ENCODE results near the gene FBF1.

FBF1 gene

DNA sequence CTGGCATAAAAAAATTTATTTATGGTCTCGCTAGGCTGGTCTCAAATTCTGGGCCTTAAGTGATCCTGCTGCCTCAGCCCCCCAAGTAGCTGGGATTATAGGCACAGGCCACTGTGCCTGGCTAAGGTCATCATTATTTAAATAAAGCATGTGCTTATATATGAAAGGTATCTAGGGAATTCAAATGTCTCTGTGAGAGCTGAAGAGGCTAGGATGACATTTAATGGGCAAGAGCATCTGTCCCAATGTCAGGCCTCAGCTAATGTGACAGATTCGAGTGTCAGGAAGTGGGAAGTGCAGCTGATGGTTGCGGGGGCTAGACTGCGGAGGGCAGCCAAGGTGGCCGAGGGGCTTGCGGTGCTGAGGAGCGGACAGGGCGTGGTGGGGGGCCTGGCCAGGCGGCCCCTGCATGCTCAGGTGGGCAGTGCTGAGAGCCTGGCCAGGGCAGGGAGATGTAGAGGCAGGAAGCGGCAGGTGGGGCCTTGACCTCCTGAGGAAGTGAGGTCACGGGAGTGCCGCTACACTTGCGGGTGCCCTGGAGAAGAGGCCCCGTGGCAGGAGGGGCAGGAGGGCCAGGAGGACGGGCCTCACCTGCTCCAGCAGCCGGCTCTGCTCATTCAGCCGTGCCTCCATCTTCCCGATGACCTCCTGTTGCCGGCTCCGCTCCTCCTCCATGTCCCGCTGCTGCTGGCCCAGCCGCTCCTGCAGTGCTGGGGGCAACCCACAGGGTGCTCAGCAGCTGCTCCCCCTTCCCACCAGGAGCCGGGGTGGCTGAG is 23.5 kb downstream of the FBF1 start:
- no peak for DNase-seq (ENCODE audit: low read depth)

DNA sequence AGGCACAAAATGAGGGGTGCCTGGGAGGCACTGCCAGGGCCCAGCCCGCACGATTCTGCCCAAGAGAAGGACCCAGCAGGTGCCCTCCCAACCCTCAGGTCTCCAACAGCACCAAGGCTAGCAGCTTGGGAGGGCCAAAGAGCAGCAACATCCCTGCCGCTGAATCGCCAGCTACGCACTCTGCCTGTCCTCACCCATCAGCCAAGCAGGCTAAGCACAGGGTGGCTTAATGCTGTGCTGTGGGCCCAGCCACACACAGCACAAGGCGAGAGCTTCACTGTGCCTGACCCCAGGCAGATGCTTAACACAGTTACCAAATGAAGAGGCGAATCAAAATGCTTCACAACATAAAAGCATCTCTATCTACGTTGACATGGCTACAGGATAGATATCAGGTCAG is 25.6 kb downstream of the FBF1 start:
- no peak for DNase-seq (ENCODE audit: low read depth)

DNA sequence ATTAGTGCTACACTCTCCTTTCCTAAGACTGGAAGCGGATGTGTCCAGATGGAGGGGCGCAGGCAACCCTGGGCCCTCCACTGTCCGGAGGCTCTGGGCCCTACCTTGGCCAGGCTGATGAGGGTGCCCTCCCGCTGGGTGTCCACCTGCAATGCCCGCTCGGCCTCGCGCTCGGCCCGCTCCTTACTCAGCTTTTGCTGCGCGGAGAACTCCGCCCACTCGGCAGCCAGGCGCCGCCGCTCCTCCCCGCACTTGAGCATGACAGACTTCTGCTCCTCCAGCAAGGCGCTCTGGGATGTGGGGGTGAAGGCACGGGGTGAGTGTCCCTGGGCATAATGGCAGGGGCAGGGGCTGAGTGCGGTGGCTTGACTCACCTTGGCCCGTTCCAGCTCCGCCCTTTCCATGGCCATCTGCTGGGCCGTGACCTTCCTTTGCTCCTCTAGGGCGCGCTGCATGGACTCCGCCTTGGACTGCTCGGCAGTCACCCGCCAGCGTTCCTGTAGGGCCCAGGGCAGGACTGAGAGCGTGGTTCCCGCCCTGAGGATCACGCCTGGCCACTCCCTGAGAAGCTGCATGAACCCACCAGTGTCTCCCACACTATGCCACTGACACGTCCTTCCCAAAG is 26.1 kb downstream of the FBF1 start:
- DNase-seq (ENCODE audit: low read depth), result no peak

DNA sequence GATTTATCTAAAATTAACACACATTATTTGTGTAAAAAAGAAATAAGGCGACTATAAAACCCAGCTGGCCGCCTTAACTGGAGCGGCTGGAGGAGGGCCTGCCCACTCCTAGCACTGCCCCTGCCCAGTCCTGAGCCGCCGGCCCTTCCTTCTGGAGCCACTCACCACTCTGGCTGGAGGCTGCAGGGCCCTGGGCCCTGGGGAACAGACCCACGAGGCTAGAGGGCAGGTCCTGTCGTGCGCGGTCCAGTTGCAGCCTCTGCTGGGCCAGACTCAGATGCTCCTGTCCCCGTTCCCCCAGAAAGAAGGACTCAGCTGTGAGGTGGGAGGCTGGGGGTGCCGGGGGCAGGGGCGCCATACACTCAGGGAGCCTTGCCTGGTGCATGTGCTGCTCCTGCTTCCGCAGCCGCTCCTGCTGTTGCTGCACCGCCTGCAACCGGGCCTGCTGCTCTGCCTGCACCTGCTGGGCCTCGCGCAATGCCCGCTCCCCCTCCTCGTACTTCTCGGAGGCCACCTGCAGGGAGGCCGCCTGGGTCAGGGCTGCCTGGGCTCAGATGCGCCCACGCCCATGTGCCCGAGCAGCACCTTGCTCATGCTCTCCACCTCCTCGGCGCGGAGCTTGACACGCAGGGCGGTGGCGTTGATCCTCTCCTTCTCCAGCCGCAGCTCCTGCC is 27.2 kb downstream of the FBF1 start:
- no peak for DNase-seq (ENCODE audit: low read depth)

DNA sequence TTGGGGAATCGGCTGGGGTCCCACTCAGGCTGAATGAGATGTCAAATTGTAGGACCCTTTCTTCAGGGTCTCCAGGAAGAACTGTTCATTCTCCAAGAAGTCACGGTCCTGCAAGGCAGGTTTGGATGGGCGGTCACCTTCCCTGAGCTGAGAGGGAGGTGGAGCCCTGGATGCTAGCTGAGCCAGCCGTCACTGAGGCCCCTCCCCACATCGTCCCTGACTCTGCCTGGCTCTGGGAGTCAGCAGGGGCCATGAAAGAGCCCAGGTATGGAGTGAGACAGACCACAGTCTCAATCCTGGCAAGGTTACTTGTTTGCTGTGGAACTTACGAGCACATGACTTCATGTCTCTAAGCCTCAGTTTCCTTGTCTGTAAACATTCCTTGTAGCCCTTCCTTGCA is 30.1 kb downstream of the FBF1 start:
- no peak for DNase-seq (ENCODE audit: low read depth)

DNA sequence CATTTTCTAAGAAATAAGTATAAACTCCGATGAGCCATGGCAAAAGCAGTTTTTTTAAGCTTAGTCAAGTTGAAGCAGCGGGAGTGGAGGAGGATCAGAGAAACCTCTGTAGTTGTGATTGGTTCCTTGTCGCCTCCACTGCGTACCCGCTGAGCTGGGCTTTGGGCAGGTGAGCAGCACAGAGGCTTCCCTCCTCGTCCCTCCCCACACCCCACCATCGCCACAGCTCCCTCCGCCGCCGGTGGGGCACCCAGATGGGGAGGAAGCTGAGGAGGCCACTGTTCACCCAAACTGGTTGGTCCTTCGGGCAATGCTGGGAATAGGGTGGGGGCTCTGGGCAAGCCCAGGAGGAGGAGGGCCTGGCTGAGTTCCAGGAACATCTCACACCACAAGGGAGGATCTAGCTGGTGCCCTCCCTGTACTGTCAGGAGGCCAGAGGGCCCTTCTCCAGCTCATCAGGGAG is 31.0 kb downstream of the FBF1 start:
- no peak for DNase-seq (ENCODE audit: low read depth)

DNA sequence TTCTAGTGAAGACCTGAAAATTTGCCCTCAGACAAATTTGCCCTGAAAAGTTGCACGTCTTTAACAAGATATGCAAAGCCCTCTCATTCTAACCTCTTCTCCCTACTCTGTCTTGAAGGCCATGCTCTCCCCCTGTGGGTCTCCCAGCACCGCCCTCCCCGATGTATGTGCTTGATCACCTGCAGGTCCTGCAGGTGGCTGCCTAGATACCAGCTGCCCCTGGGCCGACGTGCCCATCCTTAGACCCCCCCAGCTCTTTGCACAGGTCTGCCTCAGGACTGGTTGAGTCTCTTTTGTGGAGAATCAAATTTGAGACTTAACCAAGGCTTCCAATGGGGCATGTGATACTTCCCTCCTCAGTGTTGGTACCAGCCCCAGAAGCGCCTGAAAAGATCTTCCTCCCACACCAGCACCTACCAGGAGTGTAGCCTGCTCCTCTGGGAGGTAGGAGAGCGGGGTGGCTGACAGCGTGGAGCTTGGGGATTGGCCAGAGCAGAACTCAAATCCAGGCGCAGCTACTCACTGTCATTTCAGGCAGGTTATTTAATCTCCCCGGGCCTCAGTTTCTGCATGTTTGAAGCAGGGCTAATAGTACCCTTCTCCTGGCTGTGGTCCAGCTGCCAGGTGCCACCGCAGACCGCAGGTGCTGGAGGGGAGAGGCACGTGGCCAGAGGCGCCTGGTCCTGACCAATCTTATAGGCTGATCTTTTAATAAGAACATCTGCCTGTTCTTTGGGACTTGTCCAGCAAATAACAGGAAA is 31.6 kb downstream of the FBF1 start:
- DNase-seq (ENCODE audit: low read depth), result no peak

DNA sequence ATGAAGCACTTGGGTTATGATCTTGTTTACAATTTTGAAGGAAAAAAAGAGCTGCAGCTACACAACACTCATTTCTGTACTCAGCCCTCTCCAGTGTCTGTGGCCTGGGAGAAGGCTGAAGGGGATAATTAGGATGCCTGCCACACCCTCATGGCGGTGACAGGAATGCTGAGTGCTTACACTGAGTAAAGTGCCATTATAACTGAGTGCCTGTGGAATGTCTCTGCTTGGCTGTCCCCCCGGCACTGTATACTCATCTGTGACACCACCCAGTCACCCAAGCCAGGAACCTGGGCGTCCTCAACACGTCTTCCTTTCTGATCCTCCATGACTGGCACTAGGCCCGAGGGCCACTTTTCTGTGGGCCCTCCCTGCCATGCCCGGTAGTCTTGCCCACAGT is 32.6 kb downstream of the FBF1 start:
- no peak for DNase-seq (ENCODE audit: low read depth)

DNA sequence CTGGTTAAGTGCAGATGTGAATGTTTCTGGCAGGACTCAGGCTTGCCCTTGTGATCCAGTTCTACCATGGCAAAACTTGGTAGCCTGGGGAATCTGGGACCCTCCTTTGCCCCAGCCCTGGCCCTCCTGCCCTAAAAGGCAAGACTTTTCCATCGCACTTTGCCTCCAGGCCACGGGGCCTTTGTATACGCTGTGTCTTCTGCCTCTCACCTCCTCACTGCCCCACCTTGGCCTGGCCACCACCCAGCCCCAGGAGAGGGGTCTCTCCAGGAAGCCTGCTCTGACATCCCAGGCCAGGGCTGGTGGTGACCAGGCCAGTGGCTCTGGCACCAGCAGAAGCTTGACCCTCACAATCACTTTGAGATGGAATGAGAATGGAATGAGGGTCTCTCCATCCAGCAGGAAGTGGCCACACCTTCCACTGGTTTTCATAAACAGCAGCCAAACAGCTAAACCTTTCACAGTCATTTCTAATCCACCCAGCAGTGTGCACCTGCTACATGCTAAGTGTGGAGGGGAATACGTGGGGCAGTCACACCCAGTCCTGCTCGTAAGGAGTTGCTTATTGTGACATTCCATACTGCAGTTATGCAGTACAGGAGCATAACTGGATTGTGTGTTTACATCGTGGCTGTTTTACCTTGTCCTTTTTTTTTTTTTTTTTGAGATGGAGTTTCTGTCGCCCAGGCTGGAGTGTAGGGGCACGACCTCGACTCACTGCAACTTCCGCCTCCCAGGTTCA is 34.5 kb downstream of the FBF1 start:
- DNase-seq (ENCODE audit: low read depth), result no peak

DNA sequence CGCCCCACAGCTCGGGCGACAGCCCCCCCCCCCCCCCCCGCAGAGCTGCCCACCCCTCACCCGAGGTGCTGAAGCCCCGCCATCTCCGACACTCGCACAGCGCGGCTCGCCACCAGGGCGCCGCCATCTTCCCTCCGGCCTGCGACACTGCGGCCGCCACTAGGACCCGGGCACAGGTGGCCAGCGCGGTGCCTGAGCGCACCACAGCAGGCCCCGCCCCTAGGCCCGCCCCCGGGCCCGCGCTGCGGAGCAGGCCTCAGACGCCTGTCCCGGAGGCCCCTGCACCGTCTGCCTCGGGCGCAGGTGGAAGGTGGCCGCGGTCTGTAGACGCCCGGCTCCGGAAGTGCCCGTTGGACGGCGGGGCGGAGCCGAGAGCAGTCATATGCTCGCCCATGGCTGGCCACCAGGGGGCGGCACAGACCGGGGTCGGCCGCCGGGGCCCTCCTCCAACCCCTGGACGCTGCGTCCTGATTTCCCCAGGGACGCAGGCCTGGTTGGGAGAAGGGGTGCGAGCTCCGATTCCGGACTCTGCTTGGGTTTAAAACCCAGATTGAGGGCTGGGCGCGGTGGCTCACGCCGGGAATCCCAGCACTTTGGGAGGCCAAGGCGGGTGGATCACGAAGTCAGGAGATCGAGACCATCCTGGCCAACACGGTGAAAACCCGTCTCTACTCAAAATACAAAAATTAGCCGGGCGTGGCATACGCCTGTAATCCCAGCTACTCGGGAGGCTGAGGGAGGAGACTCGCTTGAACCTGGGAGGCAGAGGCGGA is 35.9 kb downstream of the FBF1 start, which contains the start of gene MRPL38:
Gene MRPL38 (minus strand): TSS at position 136 of the 773 bp plus-strand sequence. CDS start 9 bp downstream, at position 127.
- DNase-seq (ENCODE audit: low read depth), result peak; percentile 77

DNA sequence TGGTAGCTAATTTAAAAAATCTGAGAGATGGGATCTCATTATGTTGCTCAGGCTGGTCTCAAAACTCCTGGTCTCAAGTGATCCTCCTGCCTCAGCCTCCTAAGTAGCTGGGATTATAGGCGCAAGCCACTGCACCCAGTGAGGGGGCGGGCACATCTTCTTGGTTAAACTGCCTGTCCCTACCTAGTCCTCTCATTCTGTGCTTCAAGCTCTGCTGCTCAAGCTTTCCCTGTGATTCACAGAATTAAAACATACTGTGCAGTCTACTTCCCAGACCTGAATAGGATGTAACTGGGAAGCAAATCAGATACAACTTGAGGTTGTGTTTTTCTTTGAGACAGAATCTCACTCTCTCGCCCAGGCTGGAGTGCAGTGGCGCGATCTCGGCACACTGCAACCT is 38.4 kb downstream of the FBF1 start:
- DNase-seq (ENCODE audit: low read depth), result no peak

DNA sequence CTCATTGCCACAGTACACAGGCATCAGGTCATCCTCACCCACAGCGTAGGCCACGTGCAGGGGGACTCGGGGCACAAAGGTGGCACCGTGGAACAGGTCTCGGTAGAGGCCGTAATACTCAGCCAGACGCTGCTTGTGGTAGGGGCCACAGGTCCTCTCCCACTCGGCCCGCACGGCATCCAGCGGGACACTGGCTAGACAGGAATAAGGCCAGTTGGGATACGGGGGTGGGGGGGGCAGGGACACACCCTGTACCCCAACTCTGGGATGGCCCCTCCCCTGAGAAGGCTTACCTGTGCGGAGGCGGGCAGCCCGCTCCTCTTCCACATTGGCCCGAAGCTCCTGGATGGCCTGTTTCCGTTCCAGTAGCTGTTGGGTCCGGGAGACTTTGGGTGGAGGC is 39.1 kb downstream of the FBF1 start:
- DNase-seq (ENCODE audit: low read depth), result no peak

DNA sequence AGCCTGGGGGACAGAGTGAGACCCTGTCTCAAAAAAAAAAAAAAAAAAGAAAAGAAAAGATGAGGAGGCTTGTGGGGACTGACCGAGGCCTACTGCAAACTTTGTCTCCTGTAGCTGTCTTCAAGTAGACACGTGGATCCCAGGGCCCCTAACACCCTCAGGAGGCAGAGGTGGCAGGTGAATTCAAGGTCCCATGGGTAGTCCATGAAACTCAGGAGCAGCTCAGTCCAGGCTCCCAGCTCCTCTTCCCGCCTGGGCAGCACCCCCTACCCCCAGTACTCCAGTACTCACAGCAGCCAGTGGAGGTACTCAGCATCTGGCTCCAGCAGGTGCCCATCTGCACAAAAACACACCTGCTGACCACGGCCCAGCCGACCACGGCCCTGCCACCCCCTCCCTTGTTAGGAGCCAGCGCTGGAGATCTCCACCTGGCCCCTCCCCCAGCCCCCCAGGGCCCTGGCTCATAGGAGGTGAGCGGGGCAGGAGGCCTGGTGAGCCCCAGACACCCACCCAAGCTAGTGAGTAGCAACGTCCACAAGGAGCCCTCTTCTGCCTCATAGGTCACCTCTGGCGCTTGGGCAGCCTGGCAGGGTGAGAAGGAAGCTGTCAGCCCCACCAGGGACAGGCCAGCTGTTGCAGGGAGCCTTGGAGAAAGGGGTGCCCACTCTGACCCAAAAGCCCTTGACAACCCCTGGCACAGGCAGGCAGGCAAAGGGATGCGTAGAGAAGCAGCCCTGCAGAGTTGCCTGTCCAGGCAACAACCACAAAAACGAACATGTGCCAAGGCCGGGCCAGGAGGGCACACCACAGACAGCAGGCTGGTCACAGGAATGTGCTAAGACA is 39.9 kb downstream of the FBF1 start:
- no peak for DNase-seq (ENCODE audit: low read depth)

DNA sequence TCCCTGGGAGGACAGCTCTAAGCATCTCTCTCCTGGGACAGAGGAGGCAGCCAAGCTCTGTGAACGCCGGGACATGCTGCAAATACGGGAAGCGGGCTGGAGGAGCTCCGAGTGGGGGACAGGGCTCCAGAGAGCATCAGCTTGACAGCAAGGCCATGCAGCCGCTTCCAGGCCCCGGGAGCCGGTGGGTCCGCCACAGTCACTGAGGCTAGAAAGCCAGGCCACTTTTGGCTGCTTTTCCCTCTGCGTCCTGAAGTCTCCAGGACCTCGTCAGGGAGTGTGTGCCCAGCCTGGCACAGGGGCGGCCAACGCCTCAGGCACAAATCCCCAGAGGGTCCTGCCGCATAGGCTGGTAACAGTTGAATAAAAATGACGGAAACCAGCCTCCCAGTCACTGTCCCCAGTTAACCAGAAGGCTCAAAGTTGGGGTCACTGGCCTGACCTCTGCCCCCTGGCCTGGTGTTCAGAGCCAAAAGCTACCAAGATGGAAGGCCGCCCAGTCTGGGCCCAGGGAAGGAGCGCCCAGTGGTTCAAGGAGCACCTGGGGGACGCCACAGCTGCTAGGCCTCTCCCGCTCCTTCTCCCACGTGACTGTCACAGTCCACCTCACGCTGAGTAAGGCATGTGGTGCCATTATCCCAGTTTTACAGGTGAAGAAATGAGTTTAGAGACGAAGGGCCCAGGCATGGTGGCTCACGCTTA is 40.9 kb downstream of the FBF1 start:
- DNase-seq (ENCODE audit: low read depth), result no peak

DNA sequence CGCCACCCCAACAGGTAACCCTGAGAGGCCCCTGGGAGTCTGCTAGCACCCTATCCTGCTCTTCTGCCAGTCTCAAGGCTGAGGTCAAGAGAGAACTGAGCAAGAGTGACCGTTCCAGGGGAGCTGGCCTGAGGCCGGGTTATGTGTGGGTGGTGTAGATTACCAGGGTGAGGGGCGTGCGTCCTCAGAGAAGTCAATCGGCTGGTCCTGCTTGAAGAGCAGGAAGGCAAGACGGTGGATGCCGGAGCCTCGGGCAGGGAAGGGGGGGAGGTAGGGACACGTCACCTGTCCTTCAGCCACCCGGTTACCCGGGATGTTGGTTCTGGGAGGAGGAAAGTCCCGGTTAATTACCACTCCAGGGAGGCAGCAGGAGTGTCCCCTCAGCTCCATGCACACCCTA is 41.5 kb downstream of the FBF1 start:
- no peak for DNase-seq (ENCODE audit: low read depth)

DNA sequence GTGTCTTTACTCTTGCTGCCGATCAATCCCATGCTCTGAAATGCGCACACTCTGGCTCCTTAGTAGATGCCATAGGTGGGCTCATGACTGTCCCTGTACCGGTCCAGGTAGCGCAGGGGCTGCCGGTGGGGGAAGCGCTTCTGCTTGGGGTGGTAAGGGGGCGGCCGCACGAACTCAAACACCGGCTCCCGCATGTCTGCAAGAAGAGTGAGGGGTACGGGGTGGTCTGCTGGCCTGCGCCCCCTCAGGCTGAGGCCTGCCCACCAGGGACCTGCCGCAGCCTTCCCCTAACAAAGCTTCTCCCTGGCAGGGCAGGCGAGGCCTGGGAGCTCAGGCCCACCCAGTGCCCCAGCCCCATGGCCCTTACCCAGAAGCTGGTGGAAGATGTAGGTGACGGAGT is 42.1 kb downstream of the FBF1 start:
- DNase-seq (ENCODE audit: low read depth), result no peak

DNA sequence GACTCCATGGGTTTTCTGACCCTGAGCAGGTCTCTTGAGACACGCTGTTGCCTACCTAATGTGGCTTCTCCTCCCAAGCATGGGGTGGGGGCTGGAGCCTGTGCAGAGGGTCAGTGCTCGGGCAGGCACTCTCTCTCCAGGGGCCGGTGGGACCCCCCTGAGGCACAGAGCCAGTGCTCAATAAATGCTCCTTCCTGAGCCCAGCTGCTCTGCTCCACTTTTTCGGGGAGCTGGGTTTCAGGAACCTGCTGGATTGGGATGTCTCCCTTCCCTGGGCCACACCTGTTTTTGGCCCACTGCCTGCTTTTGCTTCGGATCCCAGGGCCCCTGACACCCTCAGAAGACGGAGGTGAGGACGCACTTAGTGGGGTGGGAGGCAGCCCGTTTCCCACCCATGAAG is 42.8 kb downstream of the FBF1 start:
- no peak for DNase-seq (ENCODE audit: low read depth)

DNA sequence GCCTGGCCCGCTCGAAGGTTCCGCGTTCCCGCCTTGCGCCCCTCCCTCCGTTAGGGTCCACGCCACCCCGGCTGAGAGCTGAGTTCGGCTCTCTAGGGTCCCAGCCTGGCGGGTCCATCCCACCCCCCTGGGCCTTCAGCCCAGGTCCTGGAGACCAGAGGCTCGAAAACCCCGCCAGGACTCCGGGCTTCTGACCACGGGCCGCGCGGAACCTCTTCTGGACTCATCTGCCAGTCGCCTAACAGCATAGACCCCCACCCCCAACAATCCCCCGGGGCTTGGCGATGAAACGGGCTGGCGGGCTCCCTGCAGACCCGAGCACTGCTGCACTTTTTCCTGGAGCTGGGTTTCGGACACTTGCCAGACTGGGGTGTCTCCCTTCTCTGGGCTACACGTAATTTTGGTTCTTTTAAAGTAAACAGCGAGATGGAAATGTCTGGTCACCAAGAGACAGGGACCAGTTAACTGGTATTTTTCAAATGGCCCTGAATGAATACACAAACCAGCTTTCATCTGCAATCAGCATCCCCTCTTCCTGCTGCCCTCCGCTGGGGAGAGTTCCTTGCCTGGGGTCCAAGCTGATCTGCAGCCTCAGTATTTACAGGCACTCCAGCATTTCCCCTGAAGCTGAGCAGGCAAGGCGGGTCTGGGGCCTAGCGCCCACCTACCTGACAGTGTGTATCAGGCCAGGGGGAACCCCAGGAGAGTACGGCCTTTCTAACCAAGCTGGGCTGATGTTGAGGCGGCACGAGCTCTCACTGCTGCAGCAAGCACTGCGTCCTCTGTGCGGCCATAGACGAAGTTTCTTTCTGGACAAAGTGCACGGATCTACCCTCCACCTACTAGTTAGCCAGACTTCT is 43.5 kb downstream of the FBF1 start:
- DNase-seq (ENCODE audit: low read depth), result no peak

Measured in stimulated activated CD8-positive, alpha-beta memory T cell treated with anti-CD3 and anti-CD28 coated beads, Interleukin-7, amount 100 ng/mL, for 24 hours (primary cell).